ENCODE measurements around the gene SKAP1.

GRCh38 chr17:48283411-48283810, 146.6 kb downstream of the SKAP1 start:
- TF ChIP-seq POLR2AphosphoS5 (IDR thresholded peaks at IDR 0.05; ENCODE audit: borderline replicate concordance, low read depth, low read length) (no peak), EZH2 (IDR thresholded peaks at IDR 0.05) (no peak), FOXP2 (optimal IDR thresholded peaks at IDR 0.05; ENCODE audit: control extremely low read depth, extremely low read length, insufficient read depth) (no peak)

All from SK-N-MC (cell line).